Thymus (tissue), 11 donors: Measurements from ENCODE around the gene ARSD. TPM values are rescaled to one million over a fixed set of nuclear protein-coding genes. Genes with fewer than 3 reads are reported as not detected.

Experiments
- DNase-seq, 9 donors: peaks; one replicate each; pipeline ENCODE4 v3.0.0-alpha.2; 2013; ENCODE audit warnings: low spot score in 9 of 9, low read depth in 6 of 9, missing footprints in 1 of 9
- H3K27ac ChIP-seq, 2 donors: one replicate each; pipeline ENCODE4 v1.5.1; 2013; ENCODE audit warnings: control low read depth in 1 of 2, low read depth in 1 of 2, low read length in 1 of 2, mild to moderate bottlenecking in 1 of 2, moderate library complexity in 1 of 2
- H3K27me3 ChIP-seq, 2 donors: one replicate each; pipeline ENCODE4 v1.5.1; 2013; ENCODE audit warnings: low read length in 1 of 2; ENCODE audit not compliant: control insufficient read depth in 2 of 2, insufficient read depth in 1 of 2
- H3K36me3 ChIP-seq, 2 donors: one replicate each; pipeline ENCODE4 v1.5.1; 2013; ENCODE audit warnings: low read length in 1 of 2, mild to moderate bottlenecking in 1 of 2, moderate library complexity in 1 of 2; ENCODE audit not compliant: control insufficient read depth in 2 of 2, insufficient read depth in 2 of 2
- H3K4me1 ChIP-seq, 2 donors: one replicate each; pipeline ENCODE4 v1.5.1; 2013; ENCODE audit warnings: low read length in 2 of 2; ENCODE audit not compliant: control insufficient read depth in 2 of 2, insufficient read depth in 2 of 2
- H3K4me3 ChIP-seq, 2 donors: one replicate each; pipeline ENCODE4 v1.5.1; 2013; ENCODE audit warnings: low read length in 2 of 2, control low read depth in 1 of 2, mild to moderate bottlenecking in 1 of 2
- H3K9me3 ChIP-seq, 2 donors: one replicate each; pipeline ENCODE4 v1.5.1; 2013; ENCODE audit warnings: low read length in 1 of 2, mild to moderate bottlenecking in 1 of 2; ENCODE audit not compliant: control insufficient read depth in 2 of 2, insufficient read depth in 1 of 2
- WGBS: extraction: QIAGEN DNeasy Blood & Tissue Kit; methylation state at CpG from one replicate; pipeline ENCODE4 v1.1.7; 2013; 5-methylcytosine and 5-hydroxymethylcytosine counted together
- polyA plus RNA-seq: library from polyadenylated mRNA; stranded (reverse); fragments of 200-250 nt; gene quantifications from one replicate; pipeline ENCODE4 v1.2.3, GENCODE V29; 2013
- total RNA-seq: library from RNA; stranded (reverse); fragments of 120-200 nt; gene quantifications from one replicate; pipeline ENCODE4 v1.2.4, GENCODE V29; 2013
- donor health status: healthy.

ARSD gene
- total and polyA plus RNA-seq, 2 donors = 3.4 to 5.5 TPM

DNA sequence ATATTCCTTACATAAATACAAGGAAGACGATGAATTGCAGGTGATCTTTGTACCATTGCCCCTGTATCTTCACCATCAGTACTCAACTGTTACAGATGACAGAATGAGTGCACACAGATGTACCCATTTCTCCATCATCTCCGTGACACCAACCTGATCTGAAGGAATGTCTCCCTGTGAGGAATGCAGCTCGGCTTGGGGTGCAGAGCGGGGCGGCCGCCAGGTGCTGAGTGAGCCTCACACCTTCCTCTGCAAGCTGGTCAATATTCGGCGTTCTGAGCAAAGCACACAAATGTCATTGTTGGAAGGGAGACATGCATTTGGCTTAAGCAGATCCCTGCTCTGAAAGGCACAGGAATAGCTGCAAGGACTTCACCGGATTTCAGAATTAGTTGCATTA, 7.4 kb downstream of the ARSD start:
- Histone ChIP-seq H3K4me3 (no peak overlapping the region), H3K9me3 (no peaks in the 10 kb centered on the region), H3K27me3 (peaks cover 0 to under 1% of the 10 kb centered on the region in 2 donors), H3K4me1 (no peaks in the 10 kb centered on the region), H3K36me3 (no peaks in the 10 kb centered on the region), H3K27ac (no peak overlapping the region)
- DNase-seq = no peak
- 97% methylated on average over 9 of the region's 9 CpGs for WGBS

GRCh38 chrX:2921193-2921592, 7.9 kb downstream of the ARSD start:
- Histone ChIP-seq H3K36me3 (no peaks in the 10 kb centered on the region), H3K27ac (no peak overlapping the region), H3K27me3 (no peaks in the 10 kb centered on the region), H3K4me3 (no peak overlapping the region), H3K4me1 (no peaks in the 10 kb centered on the region), H3K9me3 (no peaks in the 10 kb centered on the region)
- DNase-seq = no peak
- 97% methylated on average over 1 of the region's 1 CpG for WGBS

DNA sequence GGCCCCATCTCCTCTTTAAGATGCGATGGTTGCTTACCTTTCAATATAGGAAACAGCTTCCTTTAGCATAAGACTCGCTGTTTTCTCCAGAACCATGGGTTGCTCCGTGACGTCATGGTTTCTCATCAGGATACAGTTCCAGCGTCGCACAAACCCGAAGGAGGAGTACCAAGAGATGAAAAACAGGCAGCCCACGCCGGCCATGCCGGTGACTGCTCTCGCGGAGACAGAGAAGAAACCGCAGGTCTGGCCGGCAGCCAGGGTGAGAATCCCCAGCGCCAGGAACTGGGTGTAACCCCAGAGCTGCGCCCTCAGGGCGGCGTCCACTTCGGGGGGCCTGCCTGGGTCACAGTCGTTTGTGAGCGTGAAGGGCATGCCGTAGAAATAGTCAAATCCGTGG, 11.4 kb downstream of the ARSD start:
- Histone ChIP-seq H3K27me3 (no peaks in the 10 kb centered on the region), H3K4me1 (no peaks in the 10 kb centered on the region), H3K27ac (no peak overlapping the region), H3K9me3 (no peaks in the 10 kb centered on the region), H3K36me3 (no peaks in the 10 kb centered on the region), H3K4me3 (no peak overlapping the region)
- WGBS = 99% methylated on average over 23 of the region's 23 CpGs
- no peak for DNase-seq

DNA sequence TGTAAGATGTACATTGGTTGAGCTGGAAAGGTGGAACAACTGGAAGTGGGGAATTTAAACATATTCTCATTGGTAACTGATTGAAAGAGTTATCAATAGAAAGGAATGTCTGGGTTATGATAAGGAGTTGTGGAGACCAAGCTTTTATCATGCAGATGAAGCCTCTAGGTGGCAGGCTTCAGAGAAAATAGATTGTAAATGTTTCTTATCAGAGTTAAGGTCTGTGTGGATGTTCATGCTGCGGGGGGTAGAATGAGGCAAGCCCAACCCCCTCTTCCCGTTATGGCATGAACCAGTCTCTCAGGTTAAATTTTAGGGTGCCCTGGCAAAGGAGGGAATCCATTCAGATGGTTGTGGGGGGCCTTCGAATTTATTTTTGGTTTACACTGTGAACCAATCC, 16.0 kb downstream of the ARSD start:
- Histone ChIP-seq H3K27me3 (no peaks in the 10 kb centered on the region), H3K36me3 (no peaks in the 10 kb centered on the region), H3K27ac (no peak overlapping the region), H3K4me1 (no peaks in the 10 kb centered on the region), H3K4me3 (no peak overlapping the region), H3K9me3 (no peaks in the 10 kb centered on the region)
- 85% methylated on average over 3 of the region's 3 CpGs for whole genome bisulfite sequencing
- DNase-seq = no peak

DNA sequence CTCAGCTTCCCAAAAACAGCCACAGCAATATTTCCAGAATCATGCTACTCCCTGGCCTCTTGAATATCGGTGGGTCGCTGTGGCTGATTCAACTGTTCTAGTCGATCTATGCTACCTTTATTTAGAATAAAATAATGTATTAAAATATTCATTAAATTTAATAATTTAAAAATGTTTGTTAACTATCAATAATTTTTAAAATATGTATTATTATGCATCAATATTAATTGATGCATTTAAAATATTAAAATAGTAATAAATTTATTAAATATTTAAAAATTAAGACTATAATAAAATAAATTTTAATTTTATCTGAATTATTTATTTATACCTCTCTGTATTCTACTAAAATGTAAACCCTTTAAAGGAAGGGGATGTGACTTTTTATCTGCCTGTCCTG, 19.0 kb downstream of the ARSD start:
- H3K27ac ChIP-seq = no peak overlapping the region
- no peaks in the 10 kb centered on the region for H3K4me1 ChIP-seq
- no peaks in the 10 kb centered on the region for H3K9me3 ChIP-seq
- H3K4me3 ChIP-seq = no peak overlapping the region
- H3K27me3 ChIP-seq = no peaks in the 10 kb centered on the region
- WGBS = 96% methylated on average over 3 of the region's 3 CpGs
- H3K36me3 ChIP-seq = no peaks in the 10 kb centered on the region
- DNase-seq = no peak

DNA sequence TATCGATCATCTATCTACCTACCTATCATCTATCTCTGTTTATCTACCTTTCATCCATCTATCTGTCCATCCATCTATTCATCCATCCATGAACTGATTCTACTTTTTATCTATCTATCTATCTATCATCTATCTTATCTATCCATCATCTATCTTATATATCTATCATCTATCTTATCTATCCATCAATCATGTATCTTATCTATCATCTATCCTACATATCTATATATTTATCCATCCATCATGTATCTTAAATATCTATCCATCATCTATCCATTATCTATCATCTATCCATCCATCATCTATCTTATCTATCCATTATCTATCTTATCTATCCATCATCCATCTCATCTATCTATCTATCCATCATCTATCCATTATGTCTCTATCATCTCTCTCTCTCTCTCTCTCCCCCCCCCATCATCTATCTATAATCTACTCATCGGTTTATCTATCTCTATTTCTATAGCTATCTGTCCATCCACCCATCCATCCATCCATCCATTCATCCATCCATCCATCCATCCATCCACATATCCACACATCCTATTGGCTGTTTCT, 20.9 kb downstream of the ARSD start:
- no peaks in the 10 kb centered on the region for H3K27me3 ChIP-seq
- no peaks in the 10 kb centered on the region for H3K4me1 ChIP-seq
- H3K4me3 ChIP-seq = no peak overlapping the region
- WGBS = 96% methylated on average over 2 of the region's 2 CpGs
- no peak overlapping the region for H3K27ac ChIP-seq
- no peak for DNase-seq
- no peaks in the 10 kb centered on the region for H3K36me3 ChIP-seq
- H3K9me3 ChIP-seq = peaks cover 0 to 3% of the 10 kb centered on the region in 2 donors

GRCh38 chrX:2907295-2907694, 21.8 kb downstream of the ARSD start:
- no peak for DNase-seq
- Histone ChIP-seq H3K9me3 (peaks cover 0 to 4% of the 10 kb centered on the region in 2 donors), H3K36me3 (no peaks in the 10 kb centered on the region), H3K4me3 (no peak overlapping the region), H3K27me3 (no peaks in the 10 kb centered on the region), H3K4me1 (no peaks in the 10 kb centered on the region), H3K27ac (no peak overlapping the region)
- 98% methylated on average over 27 of the region's 27 CpGs for WGBS

DNA sequence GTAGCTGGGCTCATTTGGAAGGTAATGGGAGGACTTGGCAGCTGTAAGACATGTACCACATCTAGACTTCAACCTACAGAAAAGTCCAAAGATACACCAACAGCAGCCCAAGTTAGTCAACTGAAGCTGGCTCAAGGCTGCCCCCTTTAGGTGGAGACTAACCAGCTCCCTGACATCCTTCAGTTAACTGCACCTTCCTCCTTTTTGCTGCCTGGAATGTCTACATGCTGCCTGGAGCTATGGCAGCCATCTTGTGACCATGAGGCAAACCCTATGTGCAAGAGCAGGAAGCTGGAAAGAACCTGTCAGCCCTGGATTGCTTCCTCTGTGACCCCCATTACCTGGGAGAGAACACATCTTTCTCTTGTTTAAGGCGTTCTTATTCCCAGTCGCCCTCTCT, 25.8 kb downstream of the ARSD start:
- Histone ChIP-seq H3K27ac (no peak overlapping the region), H3K9me3 (peaks cover 0 to 4% of the 10 kb centered on the region in 2 donors)

DNA sequence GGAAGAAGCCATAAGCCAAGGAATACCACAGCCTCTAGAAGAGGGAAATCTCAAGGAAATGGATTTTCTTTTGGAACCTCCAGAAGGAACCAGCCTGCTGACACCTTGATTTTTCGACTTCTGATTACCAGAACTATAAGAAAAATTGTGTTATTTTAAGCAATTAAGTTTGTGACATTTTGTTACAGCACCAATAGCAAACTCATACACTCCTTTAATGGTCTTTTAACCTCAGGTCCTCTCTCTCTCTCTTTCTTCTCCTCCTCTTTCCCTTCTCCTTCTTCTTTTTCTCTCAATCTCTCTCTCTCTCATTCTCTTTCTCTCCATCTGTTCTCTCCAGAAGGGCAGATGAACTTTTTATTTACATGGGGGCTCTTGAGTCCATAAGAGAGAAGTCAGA, 26.3 kb downstream of the ARSD start:
- no peaks in the 10 kb centered on the region for H3K27me3 ChIP-seq
- no peak overlapping the region for H3K27ac ChIP-seq
- DNase-seq = no peak
- no peak overlapping the region for H3K4me3 ChIP-seq
- no peaks in the 10 kb centered on the region for H3K36me3 ChIP-seq
- H3K9me3 ChIP-seq = peaks cover 0 to 4% of the 10 kb centered on the region in 2 donors
- H3K4me1 ChIP-seq = peaks cover 0 to 4% of the 10 kb centered on the region in 2 donors
- WGBS = 100% methylated on average over 1 of the region's 1 CpG

More for the DNA sequence above, 25.8 kb downstream of the ARSD start:
- no peaks in the 10 kb centered on the region for H3K27me3 ChIP-seq
- WGBS = 96% methylated on average over 2 of the region's 2 CpGs
- H3K4me1 ChIP-seq = peaks cover 0 to 2% of the 10 kb centered on the region in 2 donors
- no peaks in the 10 kb centered on the region for H3K36me3 ChIP-seq
- no peak for DNase-seq
- H3K4me3 ChIP-seq = no peak overlapping the region
